Measurements from ENCODE around the gene TMEM43. TPM values are rescaled to one million over a fixed set of nuclear protein-coding genes. Genes with fewer than 3 reads are reported as not detected.

TMEM43 gene
- polyA plus RNA-seq, 1 of the 3 experiments (the other 2 are of a cell fraction) = 105 TPM

DNA sequence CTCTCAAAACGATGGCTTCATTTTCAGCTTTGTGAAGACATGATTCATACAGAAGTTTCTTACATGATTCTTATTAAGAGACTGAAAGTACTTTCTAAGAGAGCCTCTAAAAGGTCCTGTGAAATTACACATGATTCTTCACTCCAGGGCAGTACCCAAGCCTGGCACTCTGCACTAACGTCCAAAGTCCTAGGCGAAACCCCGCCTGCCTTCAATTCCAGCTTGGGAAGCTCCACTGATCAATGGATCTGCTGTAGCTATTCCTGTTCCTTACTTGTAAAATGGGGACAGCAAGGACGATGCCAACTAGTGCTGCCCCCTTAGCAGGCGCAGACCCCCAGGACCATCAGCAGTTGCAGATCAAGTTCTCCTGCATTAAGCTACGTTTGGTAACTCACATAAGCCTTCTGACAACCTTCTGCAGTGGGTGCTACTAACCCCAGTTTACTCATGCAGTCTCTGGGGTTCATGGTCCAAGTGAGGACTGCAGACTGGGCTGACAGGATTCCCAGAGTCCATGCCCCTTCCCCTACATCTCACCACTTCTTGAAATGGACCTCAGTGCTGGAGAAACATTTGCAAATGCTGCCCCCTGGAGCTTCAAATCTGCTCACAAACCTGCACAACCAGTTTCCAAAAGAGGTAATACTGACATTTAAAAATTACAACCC lies 10.8 kb upstream of the TMEM43 start:
- ChIA-PET CTCF (interaction anchor here (0.7 to 5.4 kb wide), 7 partner anchors 19 to 458 kb away, joined by 3 to 48 read pairs (median 3); no protein-coding TSS in a partner anchor), POLR2A (no interaction called here)
- H3K9me3 ChIP-seq = no peaks in the 10 kb centered on the region
- H2AFZ ChIP-seq (ENCODE audit: low read depth) = no peak overlapping the region
- no peak overlapping the region for H3K4me2 ChIP-seq
- no peaks in the 10 kb centered on the region for H3K9me2 ChIP-seq
- no peaks in the 10 kb centered on the region for H3K27me3 ChIP-seq (ENCODE audit: insufficient read depth)
- no peaks in the 10 kb centered on the region for H4K20me1 ChIP-seq (ENCODE audit: insufficient read depth)
- 97% methylated on average over 7 of the region's 7 CpGs for WGBS (ENCODE audit: low lambda C conversion rate)
- H3F3A ChIP-seq (replicated peaks; ENCODE audit: insufficient read depth) = no peaks in the 10 kb centered on the region
- H3K4me1 ChIP-seq (ENCODE audit: control insufficient read depth in 1 of 2, insufficient read depth in 2 of 2, low read depth in 1 of 2, low read length in 1 of 2) = no peaks in the 10 kb centered on the region
- no peak for TF ChIP-seq SIN3A (IDR thresholded peaks at IDR 0.05; ENCODE audit: borderline replicate concordance, low read depth, low read length)
- TF ChIP-seq CHD2 (IDR thresholded peaks at IDR 0.05; ENCODE audit: low read length, partially characterized antibody) = no peak
- TF ChIP-seq, protein P1, sequence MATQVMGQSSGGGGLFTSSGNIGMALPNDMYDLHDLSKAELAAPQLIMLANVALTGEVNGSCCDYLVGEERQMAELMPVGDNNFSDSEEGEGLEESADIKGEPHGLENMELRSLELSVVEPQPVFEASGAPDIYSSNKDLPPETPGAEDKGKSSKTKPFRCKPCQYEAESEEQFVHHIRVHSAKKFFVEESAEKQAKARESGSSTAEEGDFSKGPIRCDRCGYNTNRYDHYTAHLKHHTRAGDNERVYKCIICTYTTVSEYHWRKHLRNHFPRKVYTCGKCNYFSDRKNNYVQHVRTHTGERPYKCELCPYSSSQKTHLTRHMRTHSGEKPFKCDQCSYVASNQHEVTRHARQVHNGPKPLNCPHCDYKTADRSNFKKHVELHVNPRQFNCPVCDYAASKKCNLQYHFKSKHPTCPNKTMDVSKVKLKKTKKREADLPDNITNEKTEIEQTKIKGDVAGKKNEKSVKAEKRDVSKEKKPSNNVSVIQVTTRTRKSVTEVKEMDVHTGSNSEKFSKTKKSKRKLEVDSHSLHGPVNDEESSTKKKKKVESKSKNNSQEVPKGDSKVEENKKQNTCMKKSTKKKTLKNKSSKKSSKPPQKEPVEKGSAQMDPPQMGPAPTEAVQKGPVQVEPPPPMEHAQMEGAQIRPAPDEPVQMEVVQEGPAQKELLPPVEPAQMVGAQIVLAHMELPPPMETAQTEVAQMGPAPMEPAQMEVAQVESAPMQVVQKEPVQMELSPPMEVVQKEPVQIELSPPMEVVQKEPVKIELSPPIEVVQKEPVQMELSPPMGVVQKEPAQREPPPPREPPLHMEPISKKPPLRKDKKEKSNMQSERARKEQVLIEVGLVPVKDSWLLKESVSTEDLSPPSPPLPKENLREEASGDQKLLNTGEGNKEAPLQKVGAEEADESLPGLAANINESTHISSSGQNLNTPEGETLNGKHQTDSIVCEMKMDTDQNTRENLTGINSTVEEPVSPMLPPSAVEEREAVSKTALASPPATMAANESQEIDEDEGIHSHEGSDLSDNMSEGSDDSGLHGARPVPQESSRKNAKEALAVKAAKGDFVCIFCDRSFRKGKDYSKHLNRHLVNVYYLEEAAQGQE (IDR thresholded peaks at IDR 0.05; ENCODE audit: low read depth, low read length) = no peak
- no peak for TF ChIP-seq YY1 (IDR thresholded peaks at IDR 0.05; ENCODE audit: low read depth)
- TF ChIP-seq GATA2 (CRISPR knock-in tag; IDR thresholded peaks at IDR 0.05) = no peak
- TF ChIP-seq, protein P2, sequence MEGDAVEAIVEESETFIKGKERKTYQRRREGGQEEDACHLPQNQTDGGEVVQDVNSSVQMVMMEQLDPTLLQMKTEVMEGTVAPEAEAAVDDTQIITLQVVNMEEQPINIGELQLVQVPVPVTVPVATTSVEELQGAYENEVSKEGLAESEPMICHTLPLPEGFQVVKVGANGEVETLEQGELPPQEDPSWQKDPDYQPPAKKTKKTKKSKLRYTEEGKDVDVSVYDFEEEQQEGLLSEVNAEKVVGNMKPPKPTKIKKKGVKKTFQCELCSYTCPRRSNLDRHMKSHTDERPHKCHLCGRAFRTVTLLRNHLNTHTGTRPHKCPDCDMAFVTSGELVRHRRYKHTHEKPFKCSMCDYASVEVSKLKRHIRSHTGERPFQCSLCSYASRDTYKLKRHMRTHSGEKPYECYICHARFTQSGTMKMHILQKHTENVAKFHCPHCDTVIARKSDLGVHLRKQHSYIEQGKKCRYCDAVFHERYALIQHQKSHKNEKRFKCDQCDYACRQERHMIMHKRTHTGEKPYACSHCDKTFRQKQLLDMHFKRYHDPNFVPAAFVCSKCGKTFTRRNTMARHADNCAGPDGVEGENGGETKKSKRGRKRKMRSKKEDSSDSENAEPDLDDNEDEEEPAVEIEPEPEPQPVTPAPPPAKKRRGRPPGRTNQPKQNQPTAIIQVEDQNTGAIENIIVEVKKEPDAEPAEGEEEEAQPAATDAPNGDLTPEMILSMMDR (IDR thresholded peaks at IDR 0.05) = peak; percentile 34
- TF ChIP-seq RAD21 (IDR thresholded peaks at IDR 0.05; ENCODE audit: low read length) = peak; percentile 40
- TF ChIP-seq FOSL2 (IDR thresholded peaks at IDR 0.05; ENCODE audit: borderline replicate concordance, low read depth) = no peak
- DNase-seq = no peak
- H3K79me2 ChIP-seq (ENCODE audit: insufficient read depth) = no peaks in the 10 kb centered on the region
- H3K4me3 ChIP-seq (ENCODE audit: low read depth in 2 of 2, low read length in 1 of 2) = no peak overlapping the region
- no peak overlapping the region for H3K9ac ChIP-seq
- peaks cover 27 to 58% of the 10 kb centered on the region in 2 experiments for H3K36me3 ChIP-seq (replicated peaks in 1 of 2; ENCODE audit: control insufficient read depth in 1 of 2, insufficient read depth in 2 of 2, low read length in 1 of 2)
- H3K27ac ChIP-seq (ENCODE audit: low read depth in 2 of 2, low read length in 1 of 2) = no peak overlapping the region
